ENCODE measurements around the gene LAGE3.
"Not testable (repeated sequence)": the region's sequence is repeated elsewhere in the genome, so short reads cannot be mapped to it uniquely, and the experiment has no call there.

The LAGE3 gene

GRCh38 chrX:154501423-154501822 is 22.3 kb upstream of the LAGE3 start:
- not testable (repeated sequence) for DNase-seq

GRCh38 chrX:154496591-154497137 is 17.6 kb upstream of the LAGE3 start:
- not testable (repeated sequence) for DNase-seq

- DNase-seq = no peak
Measured at GRCh38 chrX:154495472-154495922, 16.4 kb upstream of the LAGE3 start.

GRCh38 chrX:154494715-154495114 is 15.6 kb upstream of the LAGE3 start:
- no peak for DNase-seq

- DNase-seq = peak; percentile 83 to 88
Measured at GRCh38 chrX:154490414-154491083, 11.5 kb upstream of the LAGE3 start, which contains the start of gene SLC10A3. TSS of gene SLC10A3 (minus strand) at chrX:154490629. CDS start at chrX:154488940, 1,689 bp downstream.

- DNase-seq = no peak
Measured at GRCh38 chrX:154490021-154490413, 10.9 kb upstream of the LAGE3 start.

- no peak for DNase-seq
Measured at GRCh38 chrX:154489182-154489581, 10.1 kb upstream of the LAGE3 start.

- no peak for DNase-seq
Measured at GRCh38 chrX:154488336-154489075, 9.4 kb upstream of the LAGE3 start.

- DNase-seq = no peak
Measured at GRCh38 chrX:154487518-154488290, 8.6 kb upstream of the LAGE3 start.

- peak; percentile 22 to 66 for DNase-seq
Measured at GRCh38 chrX:154486396-154487207, 7.5 kb upstream of the LAGE3 start, which contains the start of gene UBL4A. TSS of gene UBL4A (minus strand) at chrX:154486615. CDS start at chrX:154486584, 31 bp downstream.

- peak; percentile 15 to 26 for DNase-seq
Measured at GRCh38 chrX:154486052-154486395, 6.9 kb upstream of the LAGE3 start.

GRCh38 chrX:154485150-154486051 is 6.3 kb upstream of the LAGE3 start:
- DNase-seq = no peak

- no peak for DNase-seq
Measured at GRCh38 chrX:154484255-154485149, 5.4 kb upstream of the LAGE3 start.

GRCh38 chrX:154483325-154483724 is 4.2 kb upstream of the LAGE3 start:
- no peak for DNase-seq

- no peak for DNase-seq
Measured at GRCh38 chrX:154482786-154483185, 3.7 kb upstream of the LAGE3 start.

- DNase-seq = no peak
Measured at GRCh38 chrX:154481911-154482601, 3.0 kb upstream of the LAGE3 start.

GRCh38 chrX:154481195-154481594 is 2.1 kb upstream of the LAGE3 start:
- no peak for DNase-seq

- no peak for DNase-seq
Measured at GRCh38 chrX:154477891-154478477, 1.1 kb downstream of the LAGE3 start.

- DNase-seq = no peak
Measured at GRCh38 chrX:154476821-154477220, 2.3 kb downstream of the LAGE3 start.
